GM23338 (cell line): Measurements from ENCODE around the gene SKP2. TPM values are rescaled to one million over a fixed set of nuclear protein-coding genes. Genes with fewer than 3 reads are reported as not detected.

Experiments
- ATAC-seq: fragments of 200-7000 bp; cut with Tn5 transposase; 3 replicates; pipeline ENCODE4 v1.9.1; 2020
- DNase-seq: peaks from one replicate; pipeline ENCODE4 v3.0.0-alpha.2; 2015; ENCODE audit warnings: low spot score
- H2AFZ ChIP-seq: fragments of 200-600 bp; sonication (generic); 2 replicates; pipeline ENCODE4 v1.8.0; 2016; ENCODE audit warnings: antibody characterized with exemption, mild to moderate bottlenecking, moderate library complexity
- H3F3A ChIP-seq: fragments of 200-600 bp; sonication (generic); replicated peaks from 2 replicates; pipeline ENCODE4 v1.8.0; 2017; ENCODE audit warnings: antibody characterized with exemption, mixed run types, low read depth
- H3K27ac ChIP-seq: fragments of 200-600 bp; sonication (generic); 2 replicates; pipeline ENCODE4 v1.6.1; 2016; ENCODE audit warnings: low read depth
- H3K27me3 ChIP-seq: fragments of 200-600 bp; sonication (generic); 2 replicates; pipeline ENCODE4 v1.8.0; 2016; ENCODE audit warnings: mild to moderate bottlenecking, mixed run types, moderate library complexity; ENCODE audit not compliant: insufficient read depth
- H3K36me3 ChIP-seq: fragments of 200-600 bp; sonication (generic); 2 replicates; pipeline ENCODE4 v1.8.0; 2016; ENCODE audit warnings: mild to moderate bottlenecking; ENCODE audit not compliant: insufficient read depth
- H3K4me1 ChIP-seq: fragments of 200-600 bp; sonication (generic); 2 replicates; pipeline ENCODE4 v1.8.0; 2016; ENCODE audit warnings: mild to moderate bottlenecking, moderate library complexity; ENCODE audit not compliant: insufficient read depth
- H3K4me2 ChIP-seq: fragments of 200-600 bp; sonication (generic); 2 replicates; pipeline ENCODE4 v1.7.1; 2017; ENCODE audit warnings: mixed run types
- H3K4me3 ChIP-seq: fragments of 200-600 bp; sonication (generic); 2 replicates; pipeline ENCODE4 v1.6.1; 2016; ENCODE audit warnings: mixed run types
- H3K79me2 ChIP-seq: fragments of 200-600 bp; sonication (generic); replicated peaks from 2 replicates; pipeline ENCODE4 v1.8.0; 2017; ENCODE audit warnings: mild to moderate bottlenecking; ENCODE audit not compliant: insufficient read depth
- H3K9me2 ChIP-seq: fragments of 200-600 bp; sonication (generic); 2 replicates; pipeline ENCODE4 v1.8.0; 2017; ENCODE audit not compliant: insufficient read depth
- H4K20me1 ChIP-seq: fragments of 200-600 bp; sonication (generic); replicated peaks from 2 replicates; pipeline ENCODE4 v1.8.0; 2017; ENCODE audit warnings: mild to moderate bottlenecking; ENCODE audit not compliant: insufficient read depth
- H3K27ac Mint-ChIP-seq: 2 replicates; pipeline ENCODE4 v1.8.0; 2020; ENCODE audit warnings: inconsistent platforms, mild to moderate bottlenecking, moderate library complexity, mixed read lengths
- H3K27me3 Mint-ChIP-seq: 3 replicates; pipeline ENCODE4 v1.8.0; 2022; ENCODE audit warnings: low read depth, mild to moderate bottlenecking, moderate library complexity, mixed read lengths, inconsistent platforms; ENCODE audit not compliant: insufficient read depth, poor library complexity
- H3K36me3 Mint-ChIP-seq: 3 replicates; pipeline ENCODE4 v1.8.0; 2021; ENCODE audit warnings: low read depth, mild to moderate bottlenecking, inconsistent platforms, moderate library complexity, mixed read lengths
- H3K4me1 Mint-ChIP-seq: 3 replicates; pipeline ENCODE4 v1.8.0; 2020; ENCODE audit warnings: mild to moderate bottlenecking, inconsistent platforms, mixed read lengths
- H3K4me3 Mint-ChIP-seq: 3 replicates; pipeline ENCODE4 v1.8.0; 2021; ENCODE audit warnings: moderate library complexity, mild to moderate bottlenecking, inconsistent platforms, mixed read lengths
- H3K9me3 Mint-ChIP-seq: 3 replicates; pipeline ENCODE4 v1.8.0; 2020; ENCODE audit warnings: moderate library complexity, mild to moderate bottlenecking, inconsistent platforms, mixed read lengths
- CREB1 ChIP-seq: fragments of 250-450 bp; sonication (Bioruptor Pico); IDR thresholded peaks from 2 replicates; pipeline ENCODE4 v1.5.0; 2020; ENCODE audit warnings: low read depth, mild to moderate bottlenecking, moderate library complexity
- ETS1 ChIP-seq: IDR thresholded peaks from 2 replicates; pipeline ENCODE4 v1.6.1; 2016; ENCODE audit warnings: antibody characterized with exemption
- EZH2 ChIP-seq: fragments of 200-600 bp; sonication (generic); IDR thresholded peaks from one replicate; pipeline ENCODE4 v1.8.0; 2017; ENCODE audit warnings: antibody characterized with exemption, mild to moderate bottlenecking, low read depth; ENCODE audit not compliant: unreplicated experiment
- EZH2phosphoT487 ChIP-seq: fragments of 200-600 bp; sonication (generic); IDR thresholded peaks from one replicate; pipeline ENCODE4 v1.8.1; 2018; ENCODE audit warnings: antibody characterized with exemption; ENCODE audit not compliant: unreplicated experiment
- NANOG ChIP-seq: IDR thresholded peaks from 2 replicates; pipeline ENCODE4 v1.6.1; 2016; ENCODE audit warnings: antibody characterized with exemption, borderline replicate concordance
- POLR2AphosphoS5 ChIP-seq: IDR thresholded peaks from 2 replicates; pipeline ENCODE4 v1.6.1; 2016; ENCODE audit warnings: antibody characterized with exemption, low read depth
- REST ChIP-seq: IDR thresholded peaks from one replicate; pipeline ENCODE4 v1.6.1; 2018; ENCODE audit warnings: antibody characterized with exemption; ENCODE audit not compliant: unreplicated experiment
- STAT1 ChIP-seq: IDR thresholded peaks from one replicate; pipeline ENCODE4 v1.6.1; 2016; ENCODE audit warnings: antibody characterized with exemption; ENCODE audit not compliant: unreplicated experiment
- ZNF462 ChIP-seq: fragments of 250-450 bp; sonication (Bioruptor Pico); IDR thresholded peaks from 2 replicates; pipeline ENCODE4 v1.5.0; 2020; ENCODE audit warnings: mild to moderate bottlenecking, moderate library complexity
- polyA plus RNA-seq: library from polyadenylated mRNA; unstranded; fragments of >200 nt; fragmentation: Nextera tagmentation; extraction: Ambion mirVana; gene quantifications from 2 replicates; pipeline ENCODE4 v1.2.1, GENCODE V29; 2016
- total RNA-seq: library from RNA; depleted of rRNA; stranded (reverse); fragments of >200 nt; shearing (Covaris generic); gene quantifications from 2 replicates; pipeline ENCODE4 v1.2.3, GENCODE V29; 2014

Gene SKP2
- total and polyA plus RNA-seq, 2 experiments from 2014 or later: 66.6 to 75.6 TPM

- Mint-ChIP-seq H3K27ac (peak overlapping the region; percentile 92), H3K4me3 (peak overlapping the region; percentile 98), H3K27me3 (no peaks in the 10 kb centered on the region), H3K4me1 (peaks cover 15% of the 10 kb centered on the region; the same call in 2 of the 3 replicates), H3K9me3 (no peaks in the 10 kb centered on the region), H3K36me3 (peaks cover 51% of the 10 kb centered on the region)
- TF ChIP-seq EZH2 (no peak), EZH2phosphoT487 (no peak), NANOG (no peak), CREB1 (CRISPR knock-in tag) (no peak)
- H3F3A ChIP-seq: no peaks in the 10 kb centered on the region
- peaks cover 41% of the 10 kb centered on the region for H3K79me2 ChIP-seq
- ATAC-seq (peak; percentile 4), DNase-seq (peak; percentile 21)
- H3K36me3 ChIP-seq: peaks cover 6% of the 10 kb centered on the region; the same call in 1 of the 2 replicates
- no peaks in the 10 kb centered on the region for H3K27me3 ChIP-seq
- H3K4me1 ChIP-seq: no peaks in the 10 kb centered on the region; the same call in 1 of the 2 replicates
- peak overlapping the region; percentile 88 for H3K4me2 ChIP-seq
- no peaks in the 10 kb centered on the region; the same call in 1 of the 2 replicates for H4K20me1 ChIP-seq
- H2AFZ ChIP-seq: peak overlapping the region; percentile 98
- no peaks in the 10 kb centered on the region for H3K9me2 ChIP-seq
- peak overlapping the region; percentile 74; the same call in 1 of the 2 replicates for H3K27ac ChIP-seq
- peak overlapping the region; percentile 84 for H3K4me3 ChIP-seq
These were observed 700 bp downstream of the SKP2 start for GRCh38 chr5:36152324-36153297.

- no peak overlapping the region for H3K27ac Mint-ChIP-seq
- Histone ChIP-seq H3K4me3 (peak overlapping the region; percentile 84), H3K9me2 (no peaks in the 10 kb centered on the region), H3K79me2 (peaks cover 46% of the 10 kb centered on the region), H3K36me3 (peaks cover 13% of the 10 kb centered on the region; the same call in 1 of the 2 replicates), H3K27me3 (no peaks in the 10 kb centered on the region), H3K4me1 (no peaks in the 10 kb centered on the region; the same call in 1 of the 2 replicates), H3K4me2 (peak overlapping the region; percentile 88), H2AFZ (no peak overlapping the region), H3F3A (no peaks in the 10 kb centered on the region), H3K27ac (no peak overlapping the region), H4K20me1 (no peaks in the 10 kb centered on the region; the same call in 1 of the 2 replicates)
- DNase-seq (no peak), ATAC-seq (no peak)
- no peaks in the 10 kb centered on the region for H3K27me3 Mint-ChIP-seq
- H3K9me3 Mint-ChIP-seq: no peaks in the 10 kb centered on the region
- peaks cover 15% of the 10 kb centered on the region; the same call in 2 of the 3 replicates for H3K4me1 Mint-ChIP-seq
- H3K36me3 Mint-ChIP-seq: peaks cover 53% of the 10 kb centered on the region
- H3K4me3 Mint-ChIP-seq: peak overlapping the region; percentile 98
- TF ChIP-seq ETS1: no peak
- no peak for TF ChIP-seq EZH2phosphoT487
- TF ChIP-seq REST: no peak
- no peak for TF ChIP-seq POLR2AphosphoS5
- TF ChIP-seq ZNF462 (CRISPR knock-in tag): no peak
- TF ChIP-seq STAT1: no peak
These were observed 1.4 kb downstream of the SKP2 start for GRCh38 chr5:36153298-36153677.
